A549 (cell line): ENCODE results near the gene SNRK. TPM values are rescaled to one million over a fixed set of nuclear protein-coding genes. Genes with fewer than 3 reads are reported as not detected.

Experiments
- ATAC-seq, 2 experiments: fragments of 200-7000 bp in 1 of 2; fragments of >200 bp in 1 of 2; cut with Nextera tagmentation in 1 of 2; cut with Tn5 transposase in 1 of 2; 3 replicates each; pipeline versions ENCODE4 v1.8.0 to v1.9.1; 2018 to 2020; ENCODE audit warnings: mild to moderate bottlenecking in 1 of 2, moderate library complexity in 1 of 2
- CTCF ChIA-PET: fragments of 300-600 bp; sonication (Branson Sonifier 250); formaldehyde crosslinking; extraction: SDS; loops from one replicate; lab custom pipeline; 2021; ENCODE audit warnings: antibody characterized with exemption, inconsistent platforms; lab: Yijun Ruan, JAX
- POLR2A ChIA-PET: fragments of 350-600 bp; formaldehyde crosslinking; extraction: SDS; loops from one replicate; lab custom pipeline; 2021; ENCODE audit warnings: antibody characterized with exemption, inconsistent platforms; lab: Yijun Ruan, JAX
- DNase-seq, 2 experiments: peaks; one replicate each; pipeline versions ENCODE4 v3.0.0 to v3.0.0-alpha.2; 2011 to 2016; ENCODE audit warnings: low read depth in 1 of 2, low spot score in 1 of 2
- FAIRE-seq: peaks from 2 replicates; lab custom pipeline; 2011; peaks lifted over from hg19 to GRCh38; lab: Jason Lieb, UNC
- H3K27ac ChIP-seq, 2 experiments: fragments of >200 bp; sonication (Bioruptor Twin); formaldehyde crosslinking; 3 replicates each; pipeline ENCODE4 v1.5.1; 2016 to 2017
- H3K4me1 ChIP-seq: fragments of >200 bp; sonication (Bioruptor Twin); formaldehyde crosslinking; 3 replicates; pipeline ENCODE4 v1.6.1; 2016
- H3K4me2 ChIP-seq: fragments of >200 bp; sonication (Bioruptor Twin); formaldehyde crosslinking; 3 replicates; pipeline ENCODE4 v1.6.1; 2016
- H3K4me3 ChIP-seq: fragments of >200 bp; sonication (Bioruptor Twin); formaldehyde crosslinking; 3 replicates; pipeline ENCODE4 v1.5.1; 2016
- H3K9me3 ChIP-seq: fragments of >200 bp; sonication (Bioruptor Twin); formaldehyde crosslinking; 3 replicates; pipeline ENCODE4 v1.6.1; 2016
- CBX2 ChIP-seq: fragments of 200-600 bp; sonication (generic); IDR thresholded peaks from 2 replicates; pipeline ENCODE4 v1.6.1; 2016; ENCODE audit warnings: low read depth, mild to moderate bottlenecking, borderline replicate concordance
- E2F6 ChIP-seq: IDR thresholded peaks from 2 replicates; pipeline ENCODE4 v1.6.1; 2012; ENCODE audit warnings: low read depth, borderline replicate concordance
- EHF ChIP-seq: fragments of 250-450 bp; sonication (Bioruptor Pico); IDR thresholded peaks from 2 replicates; pipeline ENCODE4 v1.5.0; 2020; ENCODE audit warnings: mild to moderate bottlenecking
- HOXA7 ChIP-seq: fragments of 250-450 bp; sonication (Bioruptor Pico); IDR thresholded peaks from 2 replicates; pipeline ENCODE4 v1.5.0; 2020; ENCODE audit warnings: mild to moderate bottlenecking, moderate library complexity
- HOXB5 ChIP-seq: fragments of 250-450 bp; sonication (Bioruptor Pico); IDR thresholded peaks from 2 replicates; pipeline ENCODE4 v1.5.0; 2020; ENCODE audit warnings: mild to moderate bottlenecking, moderate library complexity
- KDM1A ChIP-seq: fragments of 200-600 bp; sonication (generic); IDR thresholded peaks from 2 replicates; pipeline ENCODE4 v1.6.1; 2016; ENCODE audit warnings: low read depth, mild to moderate bottlenecking
- MAFK ChIP-seq: fragments of 450-650 bp; IDR thresholded peaks from 2 replicates; pipeline ENCODE4 v1.6.1; 2014; ENCODE audit not compliant: partially characterized antibody
- MAZ ChIP-seq: fragments of 150-350 bp; IDR thresholded peaks from 2 replicates; pipeline ENCODE4 v1.6.1; 2014; ENCODE audit warnings: antibody characterized with exemption, low read depth, low read length, borderline replicate concordance
- NFE2L2 ChIP-seq: fragments of 150-350 bp; conservative IDR thresholded peaks from 2 replicates; pipeline ENCODE4 v1.6.1; 2014; ENCODE audit warnings: low read length
- NPAS2 ChIP-seq: fragments of 250-450 bp; sonication (Bioruptor Pico); IDR thresholded peaks from 2 replicates; pipeline ENCODE4 v1.8.0; 2022; ENCODE audit warnings: mild to moderate bottlenecking, moderate library complexity, borderline replicate concordance
- NR3C1 ChIP-seq: fragments of >200 bp; sonication (Bioruptor Twin); formaldehyde crosslinking; IDR thresholded peaks from 3 replicates; pipeline ENCODE4 v1.6.1; 2017
- PBX3 ChIP-seq: IDR thresholded peaks from 2 replicates; pipeline ENCODE4 v1.6.1; 2012
- POLR2AphosphoS2 ChIP-seq: conservative IDR thresholded peaks from 2 replicates; pipeline ENCODE4 v1.6.1; 2012; ENCODE audit warnings: low read length, improper control_type of control experiment, inconsistent platforms
- RAD21 ChIP-seq, 2 experiments: fragments of >200 bp in 1 of 2; sonication (Bioruptor Twin) in 1 of 2; formaldehyde crosslinking in 1 of 2; IDR thresholded peaks in 1 of 2; conservative IDR thresholded peaks in 1 of 2; 2 replicates in 1 of 2; 3 replicates in 1 of 2; pipeline ENCODE4 v1.6.1; 2012 to 2018; ENCODE audit warnings: inconsistent platforms in 1 of 2
- RCOR1 ChIP-seq: fragments of 150-350 bp; IDR thresholded peaks from 2 replicates; pipeline ENCODE4 v1.6.1; 2014; ENCODE audit warnings: antibody characterized with exemption, low read length, low read depth
- RFX5 ChIP-seq: fragments of 450-650 bp; IDR thresholded peaks from 2 replicates; pipeline ENCODE4 v1.7.1; 2014; ENCODE audit warnings: antibody characterized with exemption, mild to moderate bottlenecking, moderate library complexity
- RNF2 ChIP-seq: fragments of 200-600 bp; sonication (generic); IDR thresholded peaks from 2 replicates; pipeline ENCODE4 v1.6.1; 2016; ENCODE audit warnings: low read depth, mild to moderate bottlenecking, antibody characterized with exemption, moderate library complexity, borderline replicate concordance
- SMC3 ChIP-seq: fragments of >200 bp; sonication (Bioruptor Twin); formaldehyde crosslinking; IDR thresholded peaks from 3 replicates; pipeline ENCODE4 v1.6.1; 2018; ENCODE audit warnings: inconsistent platforms
- SREBF2 ChIP-seq: fragments of 450-650 bp; IDR thresholded peaks from 2 replicates; pipeline ENCODE4 v1.6.1; 2014; ENCODE audit warnings: mild to moderate bottlenecking, moderate library complexity
- TFCP2L1 ChIP-seq: fragments of 250-450 bp; sonication (Bioruptor Pico); IDR thresholded peaks from 2 replicates; pipeline ENCODE4 v1.5.0; 2021; ENCODE audit warnings: mild to moderate bottlenecking
- TP53 ChIP-seq: fragments of 250-450 bp; sonication (Bioruptor Pico); IDR thresholded peaks from 2 replicates; pipeline ENCODE4 v1.5.0; 2021; ENCODE audit warnings: mild to moderate bottlenecking, moderate library complexity
- ZC3H11A ChIP-seq: fragments of 450-650 bp; IDR thresholded peaks from 2 replicates; pipeline ENCODE4 v1.6.1; 2014; ENCODE audit warnings: antibody characterized with exemption, mild to moderate bottlenecking
- WGBS: methylation state at CpG from one replicate; pipeline ENCODE4 v1.1.6; 2017; ENCODE audit errors: missing lambda C conversion rate; 5-methylcytosine and 5-hydroxymethylcytosine counted together
- polyA plus RNA-seq, 4 experiments: library from polyadenylated mRNA; depleted of rRNA in 3 of 4; stranded (reverse); fragments of >200 nt; fragmentation: RNase III in 1 of 4; extraction: RNeasy Plus Mini Kit Qiagen cat#74134 plus additional on column Dnase treatment in 1 of 4; gene quantifications; 2 replicates in 3 of 4; 3 replicates in 1 of 4; pipeline ENCODE4 v1.2.3, GENCODE V29; 2011 to 2017
- TF ChIP-seq, protein P1 (sequence below): fragments of 150-350 bp; IDR thresholded peaks from 2 replicates; pipeline ENCODE4 v1.6.1; 2014; ENCODE audit warnings: low read depth, mild to moderate bottlenecking, low read length
- TF ChIP-seq, protein P2 (sequence below): fragments of 250-450 bp; sonication (Bioruptor Pico); IDR thresholded peaks from 2 replicates; pipeline ENCODE4 v1.5.0; 2020; ENCODE audit warnings: low read depth, mild to moderate bottlenecking, moderate library complexity

The SNRK gene
- polyA plus RNA-seq, 2 of the 4 experiments (the other 2 are of a cell fraction), result 3.5 to 7.2 TPM

DNA sequence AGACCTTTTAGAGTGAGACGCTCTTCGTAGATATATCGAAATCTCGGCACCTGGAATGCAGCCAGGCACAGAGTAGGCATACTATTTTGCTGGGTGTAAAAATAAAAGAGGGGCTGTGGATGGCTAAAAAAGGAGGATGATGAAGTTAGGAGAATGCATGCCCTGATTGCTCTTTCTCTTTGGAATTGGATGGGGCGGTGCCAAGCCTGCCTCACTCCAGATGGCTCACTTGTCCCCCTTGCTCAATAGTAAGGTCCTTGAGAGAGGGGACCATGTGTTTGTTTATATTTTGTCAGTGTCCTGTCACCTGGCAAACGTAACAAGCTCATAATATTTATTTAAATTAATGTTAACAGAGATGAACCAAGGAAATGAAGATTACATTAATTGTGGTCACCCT is 33.0 kb downstream of the SNRK start:
- no peak for TF ChIP-seq SREBF2
- no peak for TF ChIP-seq HOXB5 (CRISPR knock-in tag)
- TF ChIP-seq TFCP2L1 (CRISPR knock-in tag), result no peak
- TF ChIP-seq, protein P1, sequence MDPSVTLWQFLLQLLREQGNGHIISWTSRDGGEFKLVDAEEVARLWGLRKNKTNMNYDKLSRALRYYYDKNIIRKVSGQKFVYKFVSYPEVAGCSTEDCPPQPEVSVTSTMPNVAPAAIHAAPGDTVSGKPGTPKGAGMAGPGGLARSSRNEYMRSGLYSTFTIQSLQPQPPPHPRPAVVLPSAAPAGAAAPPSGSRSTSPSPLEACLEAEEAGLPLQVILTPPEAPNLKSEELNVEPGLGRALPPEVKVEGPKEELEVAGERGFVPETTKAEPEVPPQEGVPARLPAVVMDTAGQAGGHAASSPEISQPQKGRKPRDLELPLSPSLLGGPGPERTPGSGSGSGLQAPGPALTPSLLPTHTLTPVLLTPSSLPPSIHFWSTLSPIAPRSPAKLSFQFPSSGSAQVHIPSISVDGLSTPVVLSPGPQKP, result no peak
- no peak for TF ChIP-seq RCOR1
- TF ChIP-seq NPAS2, result no peak
- no peak for TF ChIP-seq CBX2
- no peak for TF ChIP-seq NR3C1
- TF ChIP-seq MAZ, result no peak
- TF ChIP-seq TP53 (CRISPR knock-in tag), result no peak
- TF ChIP-seq SMC3, result no peak
- TF ChIP-seq KDM1A, result no peak
- TF ChIP-seq NFE2L2, result no peak
- TF ChIP-seq HOXA7, result no peak
- TF ChIP-seq RFX5, result no peak

GRCh38 chr3:43319794-43320193 is 33.5 kb downstream of the SNRK start:
- no peaks in the 10 kb centered on the region for H3K9me3 ChIP-seq
- H3K4me3 ChIP-seq, result no peak overlapping the region
- no peaks in the 10 kb centered on the region for H3K4me1 ChIP-seq
- CTCF ChIA-PET, result interaction anchor here (0.6 kb wide), 1 partner anchor 750 kb away, joined by 3 read pairs; no protein-coding TSS in a partner anchor
- 87% methylated on average over 3 of the region's 3 CpGs for WGBS
- ATAC-seq, result no peak
- no peak overlapping the region for H3K27ac ChIP-seq
- no peak for DNase-seq
- POLR2A ChIA-PET, result no interaction called here
- TF ChIP-seq POLR2AphosphoS2 (no peak), E2F6 (no peak), MAFK (no peak), EHF (CRISPR knock-in tag) (no peak), ZC3H11A (no peak), RAD21 (conservative IDR thresholded peaks at IDR 0.05 in 1 of 2, IDR thresholded peaks at IDR 0.05 in 1 of 2) (no peak), RNF2 (no peak), CBX2 (no peak), SMC3 (no peak), NFE2L2 (no peak), PBX3 (no peak), MAZ (no peak)
- TF ChIP-seq, protein P2, sequence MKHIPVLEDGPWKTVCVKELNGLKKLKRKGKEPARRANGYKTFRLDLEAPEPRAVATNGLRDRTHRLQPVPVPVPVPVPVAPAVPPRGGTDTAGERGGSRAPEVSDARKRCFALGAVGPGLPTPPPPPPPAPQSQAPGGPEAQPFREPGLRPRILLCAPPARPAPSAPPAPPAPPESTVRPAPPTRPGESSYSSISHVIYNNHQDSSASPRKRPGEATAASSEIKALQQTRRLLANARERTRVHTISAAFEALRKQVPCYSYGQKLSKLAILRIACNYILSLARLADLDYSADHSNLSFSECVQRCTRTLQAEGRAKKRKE (CRISPR knock-in tag), result no peak
- H3K4me2 ChIP-seq, result no peak overlapping the region
- FAIRE-seq, result no peak

More for the DNA sequence above, 33.0 kb downstream of the SNRK start:
- WGBS, result 88% methylated on average over 6 of the region's 6 CpGs
- CTCF ChIA-PET, result no interaction called here
- no peak overlapping the region for H3K4me2 ChIP-seq
- H3K4me1 ChIP-seq, result no peaks in the 10 kb centered on the region
- POLR2A ChIA-PET, result no interaction called here
- ATAC-seq, result no peak
- no peak overlapping the region for H3K27ac ChIP-seq
- no peak for DNase-seq
- no peak for FAIRE-seq
- H3K4me3 ChIP-seq, result no peak overlapping the region
- no peaks in the 10 kb centered on the region for H3K9me3 ChIP-seq
